Measurements from ENCODE around the gene LACTBL1.

- TF ChIP-seq CTCF (IDR thresholded peaks at IDR 0.05) (no peak), POLR2A (IDR thresholded peaks at IDR 0.05) (no peak)
Observed at GRCh38 chr1:22910286-22910685, 62.4 kb downstream of the LACTBL1 start.

Data from uterus (tissue), 2 donors.